ENCODE data around the gene PTER. TPM values are rescaled to one million over a fixed set of nuclear protein-coding genes. Genes with fewer than 3 reads are reported as not detected.
A peak's percentile ranks its signal among the peaks of the same experiment; 100 is the strongest.

Gene PTER
- total and polyA plus RNA-seq, 2 of the 4 experiments (the other 2 are of a cell fraction) = 1.9 to 5.0 TPM

GRCh38 chr10:16441173-16441840 lies 4.5 kb downstream of the PTER start:
- Histone ChIP-seq H2AFZ (replicated peaks; ENCODE audit: low read length, poor library complexity) (no peak overlapping the region), H3K18ac (ENCODE audit: low read depth, low read length) (no peak overlapping the region), H2BK20ac (ENCODE audit: low read depth, low read length) (no peak overlapping the region), H3K23ac (ENCODE audit: low read depth, low read length) (no peak overlapping the region), H4K5ac (ENCODE audit: low read depth, low read length) (no peak overlapping the region), H3K27me3 (ENCODE audit: control insufficient read depth, insufficient read depth, low read length) (no peaks in the 10 kb centered on the region), H2AK5ac (ENCODE audit: low read depth, low read length) (no peak overlapping the region), H3K56ac (ENCODE audit: extremely low read depth, insufficient read depth, low read length) (no peak overlapping the region), H2AK9ac (replicated peaks; ENCODE audit: low read depth, low read length, poor library complexity) (no peak overlapping the region), H3K4me2 (ENCODE audit: low read depth, low read length) (no peak overlapping the region), H3K4me3 (ENCODE audit: insufficient read depth, low read depth, low read length) (no peak overlapping the region), H4K91ac (ENCODE audit: insufficient read depth, low read depth, low read length) (no peak overlapping the region), H4K8ac (ENCODE audit: low read depth in 2 of 2, low read length in 2 of 2) (no peak overlapping the region), H3K4me1 (ENCODE audit: control insufficient read depth, insufficient read depth, low read length) (no peaks in the 10 kb centered on the region), H3K14ac (replicated peaks; ENCODE audit: low read depth, low read length) (no peak overlapping the region), H3K9me1 (ENCODE audit: insufficient read depth, low read length) (no peaks in the 10 kb centered on the region), H3K9me3 (ENCODE audit: control insufficient read depth, insufficient read depth, low read length) (no peaks in the 10 kb centered on the region), H3K79me1 (ENCODE audit: low read depth in 1 of 2, low read length in 2 of 2) (no peaks in the 10 kb centered on the region), H3K9ac (ENCODE audit: low read depth, low read length) (no peak overlapping the region), H3K4ac (ENCODE audit: low read depth, low read length) (no peak overlapping the region), H2BK120ac (ENCODE audit: low read depth, low read length) (no peak overlapping the region), H4K20me1 (ENCODE audit: insufficient read depth, low read length) (no peaks in the 10 kb centered on the region), H3K27ac (ENCODE audit: insufficient read depth, low read length) (no peak overlapping the region), H3K36me3 (ENCODE audit: control insufficient read depth, insufficient read depth, low read length) (no peaks in the 10 kb centered on the region), H2BK5ac (ENCODE audit: low read depth, low read length, poor library complexity, severe bottlenecking) (no peak overlapping the region), H2BK15ac (ENCODE audit: low read depth, low read length) (no peak overlapping the region)
- TF ChIP-seq MXI1 (IDR thresholded peaks at IDR 0.05; ENCODE audit: borderline replicate concordance, low read depth, low read length) (no peak), BHLHE40 (IDR thresholded peaks at IDR 0.05; ENCODE audit: low read depth, low read length) (no peak), RCOR1 (IDR thresholded peaks at IDR 0.05; ENCODE audit: insufficient replicate concordance, low read length) (no peak), SMC3 (IDR thresholded peaks at IDR 0.05; ENCODE audit: low read depth, low read length) (no peak), USF2 (IDR thresholded peaks at IDR 0.05; ENCODE audit: low read depth, low read length) (no peak), POLR2A (IDR thresholded peaks at IDR 0.05; ENCODE audit: low read depth, low read length) (no peak), MAZ (IDR thresholded peaks at IDR 0.05; ENCODE audit: borderline replicate concordance, low read depth, low read length) (no peak), RFX5 (IDR thresholded peaks at IDR 0.05; ENCODE audit: low read depth, low read length) (no peak), NFE2L2 (IDR thresholded peaks at IDR 0.05; ENCODE audit: low read depth, low read length) (no peak), MAFK (IDR thresholded peaks at IDR 0.05; ENCODE audit: low read depth, low read length) (no peak), FOS (IDR thresholded peaks at IDR 0.05; ENCODE audit: low read depth, low read length) (no peak), ELK1 (IDR thresholded peaks at IDR 0.05; ENCODE audit: borderline replicate concordance, low read depth, low read length) (no peak), CEBPB (IDR thresholded peaks at IDR 0.05; ENCODE audit: low read depth, low read length) (no peak)
- dilution Hi-C loops (cut with HindIII; ENCODE audit: low sequenced_read_pairs, unreplicated experiment) = no loop called here
- in situ Hi-C loops (cut with MboI; ENCODE audit: low sequenced_read_pairs) = no loop called here
- BruUV-seq (replicated peaks) = no TSS peak
- intact Hi-C loops (cut with micrococcal nuclease) = no loop called here
- no peak for ATAC-seq (ENCODE audit: low read depth)
- no CpG with 5 or more reads among the region's 9 CpGs for WGBS, 2 experiments (ENCODE audit: extremely low coverage in 2 of 2, insufficient read length in 1 of 2)
- CTCF ChIA-PET = no interaction called here
- POLR2A ChIA-PET (ENCODE audit: unreplicated experiment) = no interaction called here
- DNase-seq = peak; percentile 19
